ENCODE data around the gene TRABD2B.

The TRABD2B gene

DNA sequence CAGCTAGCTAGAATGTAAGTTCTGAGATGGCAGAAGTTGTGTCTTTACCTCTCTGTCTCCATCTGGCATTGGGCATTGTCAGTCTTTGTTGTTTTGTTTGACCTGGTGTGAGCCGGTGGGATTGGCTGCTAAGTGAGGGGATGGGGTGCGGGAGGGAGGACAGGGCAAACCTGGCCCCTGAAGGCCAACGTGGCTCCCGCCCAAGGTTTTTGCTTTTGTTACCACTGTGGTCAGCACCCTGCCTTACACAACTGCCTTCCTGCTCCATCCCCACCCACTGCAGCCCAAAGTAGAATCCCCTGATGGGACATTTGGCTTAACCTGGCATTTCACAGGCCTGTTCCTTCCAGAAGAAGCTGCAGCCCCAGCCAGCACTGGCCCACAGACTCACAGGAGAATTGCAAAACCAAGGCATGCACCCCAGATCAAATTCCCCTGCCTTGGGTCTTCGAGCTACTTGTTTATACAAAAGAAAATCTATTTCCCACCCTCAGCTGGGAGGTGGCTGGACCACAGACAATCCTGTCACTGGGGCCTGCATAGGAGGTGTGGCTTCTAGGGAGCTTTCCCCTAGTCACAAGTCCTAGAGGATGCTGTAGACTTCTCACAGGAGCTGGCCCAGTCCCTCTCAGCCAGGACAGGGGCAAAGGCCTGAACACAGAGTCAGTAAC, 147.5 kb downstream of the TRABD2B start:
- no peak for DNase-seq (ENCODE audit: low spot score)

DNA sequence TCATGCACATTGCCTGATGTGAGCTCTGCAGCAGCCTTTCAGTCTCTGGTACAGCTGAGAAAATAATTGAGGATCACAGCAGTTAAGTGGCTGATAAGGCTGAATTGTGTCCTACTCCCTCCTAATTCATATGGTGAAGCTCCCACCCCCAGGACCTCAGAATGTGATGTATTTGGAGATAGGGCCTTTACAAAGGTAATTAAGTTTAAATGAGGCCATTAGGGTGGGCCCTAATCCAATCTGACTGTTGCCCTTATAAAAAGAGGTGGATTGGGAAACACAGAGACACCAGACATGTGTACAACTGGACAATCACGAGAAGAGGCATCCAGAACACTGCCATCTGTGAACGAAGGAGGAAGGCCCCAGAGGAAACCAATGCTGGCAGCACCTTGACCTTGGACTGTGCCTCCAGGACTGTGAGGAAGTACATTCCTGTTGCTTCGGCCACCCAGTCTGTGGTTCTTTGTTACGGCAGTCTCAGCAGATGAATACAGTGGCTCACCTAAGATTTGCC, 148.1 kb downstream of the TRABD2B start:
- DNase-seq (ENCODE audit: low spot score): no peak

DNA sequence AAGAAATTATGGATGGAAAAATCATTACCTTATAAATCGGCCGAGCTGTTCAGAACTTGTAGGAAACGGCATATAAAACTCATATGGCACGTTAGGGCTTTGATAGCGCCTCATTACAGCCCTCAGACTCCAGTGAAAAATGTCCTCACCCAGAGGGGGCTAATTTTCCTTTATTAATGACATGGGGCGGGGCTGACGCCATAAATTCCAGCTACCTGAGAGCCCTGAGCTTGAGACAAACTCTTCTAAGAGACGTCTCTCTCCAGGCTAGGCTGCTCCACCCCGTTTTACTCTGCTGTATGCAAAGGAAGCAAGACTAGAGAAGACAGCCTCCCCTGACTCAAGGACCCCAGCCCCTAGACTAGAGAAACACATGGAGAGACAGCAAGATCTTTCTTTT, 149.4 kb downstream of the TRABD2B start:
- DNase-seq (ENCODE audit: low spot score): no peak

DNA sequence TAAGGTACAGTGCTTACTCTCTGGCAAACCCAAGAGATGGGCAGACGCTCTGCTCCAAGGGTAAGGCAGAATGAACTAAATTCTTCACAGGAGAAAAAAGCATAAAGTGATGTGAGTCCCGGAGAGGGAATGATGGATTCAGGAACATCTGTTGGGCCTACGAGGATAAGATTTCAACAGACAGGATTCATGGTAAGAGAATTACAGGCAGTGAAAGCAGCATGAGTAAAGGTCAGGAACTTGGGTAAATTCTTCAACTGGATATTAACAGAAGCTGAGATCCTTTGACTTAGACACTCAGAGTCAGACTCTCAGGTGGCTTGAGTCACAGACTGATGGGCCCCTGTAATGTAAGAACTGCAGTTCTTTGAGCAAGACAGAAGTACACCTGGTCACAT, 152.6 kb downstream of the TRABD2B start:
- no peak for DNase-seq (ENCODE audit: low spot score)

DNA sequence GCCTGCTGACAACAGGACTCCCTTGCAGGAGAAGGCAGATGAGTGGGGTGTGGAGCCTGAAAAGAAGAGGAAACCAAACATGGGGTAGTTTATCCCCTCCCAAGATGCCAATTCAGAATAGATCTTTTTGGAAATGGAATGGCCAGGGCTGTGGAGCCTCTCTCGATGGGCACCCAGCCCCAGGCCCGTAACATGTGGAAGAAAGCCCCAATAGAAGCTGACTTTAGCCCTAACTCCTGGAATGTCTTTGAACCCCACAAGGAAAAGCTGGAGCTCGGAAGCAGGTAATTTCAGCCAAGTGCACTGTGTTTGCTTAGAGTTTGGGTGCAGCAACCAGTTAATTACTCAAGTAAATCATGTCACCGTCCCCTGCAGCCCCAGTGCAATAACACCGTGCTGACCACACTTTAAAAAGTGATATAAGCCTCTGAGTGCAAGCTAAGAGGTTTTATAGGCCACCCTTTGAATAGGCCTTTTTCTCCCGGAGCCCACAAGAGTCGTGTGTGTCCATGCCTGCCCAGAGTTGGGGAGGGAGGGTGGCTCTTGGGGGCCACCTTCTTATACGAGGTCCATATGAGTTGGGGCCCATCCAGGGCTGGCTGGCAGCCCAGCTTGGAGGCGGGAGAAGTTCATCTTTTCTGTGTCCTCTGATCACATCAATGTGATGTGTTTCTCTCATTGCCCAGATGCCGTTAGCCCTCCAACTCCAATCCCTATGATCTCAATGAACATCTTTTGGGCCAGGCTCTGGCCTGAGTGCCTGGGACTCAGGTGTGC, 153.2 kb downstream of the TRABD2B start:
- DNase-seq (ENCODE audit: low spot score): no peak

DNA sequence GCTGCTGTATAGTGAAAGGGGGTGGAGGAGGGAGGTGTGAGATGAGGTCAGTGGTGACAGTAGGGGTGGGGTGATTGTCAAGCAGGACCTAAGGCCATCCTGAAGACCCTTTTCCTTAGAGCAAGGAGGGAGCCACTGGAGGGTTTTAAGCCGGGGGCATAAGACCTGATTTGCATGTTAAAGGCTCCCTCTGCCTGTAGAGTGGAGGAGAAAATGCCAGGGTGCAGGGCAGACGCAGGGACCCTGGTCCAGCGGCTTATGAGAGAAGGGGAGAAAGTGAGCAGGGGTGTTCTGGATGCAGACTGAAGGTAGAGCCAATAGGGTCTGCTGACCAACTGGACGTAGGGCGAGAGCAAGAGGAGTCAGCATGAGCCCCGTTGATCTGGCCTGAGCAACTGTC, 154.1 kb downstream of the TRABD2B start:
- DNase-seq (ENCODE audit: low spot score): no peak

DNA sequence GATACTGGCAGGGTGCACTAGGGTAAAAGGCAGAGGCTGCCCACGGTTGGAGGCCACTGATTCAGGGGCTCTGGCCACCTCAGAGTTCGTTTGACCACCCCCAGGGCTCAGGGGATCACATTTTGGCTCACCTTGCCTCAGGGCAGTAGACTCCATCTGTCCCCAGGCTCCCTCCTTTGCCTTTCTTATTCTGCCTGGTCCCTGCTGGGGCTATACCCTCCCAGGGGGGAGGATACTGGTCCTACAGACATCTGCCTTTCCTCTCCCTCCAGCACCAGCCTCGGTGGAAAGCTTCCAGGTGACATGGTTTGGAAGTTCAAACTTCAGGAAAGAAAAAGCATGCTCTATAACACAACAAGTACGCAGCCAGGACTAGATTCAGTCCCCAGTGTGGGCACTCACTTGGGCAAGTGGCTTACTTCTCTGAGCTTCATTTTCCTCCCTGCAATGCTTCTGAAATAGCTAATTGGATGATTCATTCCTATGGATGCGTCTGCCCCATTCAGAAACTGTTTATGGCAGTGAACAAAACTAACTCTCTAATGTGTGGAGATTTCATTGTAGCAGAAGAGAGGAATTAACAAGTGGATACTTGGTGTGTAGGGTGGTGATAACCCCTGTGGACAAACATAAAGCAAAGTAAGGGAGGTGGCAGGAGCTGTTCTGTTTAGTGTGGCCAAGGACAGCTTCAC, 154.8 kb downstream of the TRABD2B start:
- no peak for DNase-seq (ENCODE audit: low spot score)

DNA sequence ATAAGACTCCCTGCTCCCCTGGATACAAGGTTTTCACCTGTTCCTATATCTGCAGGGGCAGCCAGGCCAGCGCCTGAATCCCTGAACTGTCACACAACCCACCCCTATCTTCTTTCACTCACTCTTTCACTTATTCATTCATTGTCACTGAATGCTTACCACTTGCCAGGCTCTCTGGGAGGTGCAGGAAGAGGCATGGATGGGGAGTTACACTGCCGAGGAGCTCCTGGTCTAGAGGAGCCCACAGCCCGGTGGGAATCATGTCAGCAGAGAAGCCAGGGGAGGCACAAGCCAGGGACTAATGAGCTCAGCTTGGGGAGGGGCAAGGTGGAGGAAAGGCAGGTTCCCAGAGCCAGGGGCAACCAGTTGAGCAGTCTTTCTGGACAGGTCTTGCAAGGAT, 155.8 kb downstream of the TRABD2B start:
- DNase-seq (ENCODE audit: low spot score): no peak

DNA sequence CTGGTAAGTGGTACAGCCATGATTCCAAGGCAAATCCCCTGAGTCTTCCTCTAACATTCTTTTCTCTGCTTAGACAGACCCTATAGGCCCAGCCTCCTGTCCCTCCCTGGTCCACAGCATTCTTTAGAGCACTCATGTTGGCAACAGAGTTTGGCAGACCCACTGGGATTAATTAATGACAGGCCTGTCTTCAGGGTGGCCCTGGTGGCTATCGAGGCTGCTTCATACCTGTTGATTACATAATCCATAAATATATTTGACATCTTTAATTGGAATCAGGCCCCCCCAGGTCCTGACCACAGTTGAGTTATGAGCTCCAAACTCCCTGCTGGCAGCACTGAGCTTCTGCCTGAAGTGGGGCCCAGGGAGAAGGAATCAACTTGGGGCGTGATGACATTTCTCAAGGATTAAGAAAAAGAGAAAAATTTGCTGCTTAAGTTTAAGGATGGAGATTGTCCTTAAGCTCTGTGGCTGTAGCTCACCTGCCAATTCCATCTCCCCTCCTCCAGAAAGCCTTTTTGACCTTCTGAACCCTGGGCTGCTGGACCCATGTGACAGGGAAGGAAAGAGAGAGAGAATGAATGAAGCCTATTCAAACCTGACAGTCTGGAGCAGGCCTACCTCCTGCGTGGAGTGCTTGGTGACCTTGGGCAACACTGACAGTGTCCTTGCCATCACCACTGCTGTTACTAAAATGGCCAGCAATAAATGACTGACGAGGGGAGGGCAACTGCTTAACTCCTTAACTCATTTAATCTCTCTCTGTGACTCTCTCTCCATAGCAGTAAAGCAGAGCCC, 156.6 kb downstream of the TRABD2B start:
- DNase-seq (ENCODE audit: low spot score): no peak

DNA sequence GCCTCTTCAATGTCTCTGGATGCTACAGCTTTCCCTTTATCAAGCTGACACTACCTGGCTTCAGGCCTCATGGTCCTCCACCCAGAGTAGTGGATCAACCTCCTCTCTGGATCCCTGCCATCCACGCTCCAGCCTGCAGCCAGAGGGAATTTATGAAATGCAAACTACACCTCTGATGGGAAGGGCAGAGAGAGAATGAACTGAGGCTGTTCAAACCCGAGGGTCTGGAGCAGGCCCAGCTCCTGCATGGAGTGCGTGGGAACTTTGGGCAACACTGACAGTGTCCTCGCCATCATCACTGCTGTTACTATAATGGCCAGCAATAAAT, 157.8 kb downstream of the TRABD2B start:
- DNase-seq (ENCODE audit: low spot score): no peak

DNA sequence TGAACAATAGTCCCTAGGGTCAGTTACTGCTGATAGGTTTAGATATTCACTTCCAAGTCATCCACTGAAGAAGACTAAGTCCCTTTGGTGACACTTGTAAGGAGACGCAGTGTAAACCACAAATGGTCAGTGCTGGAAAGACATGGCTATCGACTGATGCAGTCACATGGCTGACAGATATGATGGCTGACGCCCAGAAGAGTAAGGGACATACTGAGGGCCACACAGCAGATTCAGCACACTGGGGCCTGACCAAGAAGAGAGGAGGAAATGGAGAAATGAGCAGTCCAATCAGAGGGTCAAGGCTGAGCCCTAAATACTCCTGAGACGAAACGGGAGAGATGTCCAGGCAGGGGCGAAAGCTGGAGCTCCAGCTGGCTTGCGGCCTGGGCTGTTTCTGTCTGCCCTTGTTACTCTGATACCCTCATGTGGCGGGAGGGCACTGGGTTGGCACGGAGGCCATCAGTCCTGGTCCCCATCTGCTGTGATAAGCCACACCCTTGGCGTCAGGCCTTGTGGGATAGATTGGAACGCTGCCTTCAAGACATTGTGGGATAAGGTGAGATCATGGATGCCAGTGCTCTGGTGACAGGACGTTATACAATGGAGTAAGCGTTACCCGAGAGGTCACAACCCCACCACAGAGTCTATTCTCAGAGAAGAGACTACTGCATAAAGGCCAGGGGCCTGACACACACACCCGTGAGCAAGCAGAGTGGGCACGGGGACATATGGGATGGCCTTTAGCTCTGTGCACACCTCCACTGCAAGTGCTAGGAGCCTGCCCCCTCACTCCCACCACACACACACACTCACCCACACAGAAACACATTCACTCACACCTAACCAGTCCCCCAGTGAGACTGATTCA, 158.4 kb downstream of the TRABD2B start:
- DNase-seq (ENCODE audit: low spot score): no peak

DNA sequence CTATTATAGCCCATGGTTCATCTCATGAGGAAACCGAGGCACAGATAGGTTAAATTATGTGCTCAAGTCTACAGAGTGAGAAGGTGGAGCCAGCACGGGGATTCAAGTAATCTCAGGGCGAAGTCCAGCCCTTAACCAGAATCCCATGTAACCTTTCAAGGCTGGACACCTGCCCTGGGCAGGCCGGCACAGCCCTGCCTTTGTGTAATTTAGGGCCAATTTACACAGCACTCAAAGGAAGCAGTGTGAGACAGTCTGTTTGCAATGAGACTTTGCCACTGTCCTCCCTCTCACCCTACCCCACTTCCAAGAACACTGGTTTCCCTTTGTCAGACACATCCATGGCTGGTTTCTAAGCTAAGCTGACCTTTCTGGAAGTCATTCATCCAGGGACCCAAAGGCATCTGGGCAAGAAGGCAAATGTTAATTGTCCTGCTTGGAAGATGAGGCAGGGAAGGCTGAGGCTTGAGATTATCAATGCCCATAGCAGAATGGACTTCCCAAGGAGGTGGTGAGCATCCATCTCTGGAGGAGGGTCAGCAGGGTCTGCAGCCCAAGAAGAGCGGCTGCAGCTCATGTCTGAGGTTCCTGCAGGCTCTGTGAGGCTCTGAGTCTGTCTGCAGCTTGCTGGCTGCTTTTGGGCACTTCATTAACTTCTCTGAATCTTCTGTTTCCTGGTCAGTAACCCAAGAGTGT, 159.2 kb downstream of the TRABD2B start:
- DNase-seq (ENCODE audit: low spot score): no peak

DNA sequence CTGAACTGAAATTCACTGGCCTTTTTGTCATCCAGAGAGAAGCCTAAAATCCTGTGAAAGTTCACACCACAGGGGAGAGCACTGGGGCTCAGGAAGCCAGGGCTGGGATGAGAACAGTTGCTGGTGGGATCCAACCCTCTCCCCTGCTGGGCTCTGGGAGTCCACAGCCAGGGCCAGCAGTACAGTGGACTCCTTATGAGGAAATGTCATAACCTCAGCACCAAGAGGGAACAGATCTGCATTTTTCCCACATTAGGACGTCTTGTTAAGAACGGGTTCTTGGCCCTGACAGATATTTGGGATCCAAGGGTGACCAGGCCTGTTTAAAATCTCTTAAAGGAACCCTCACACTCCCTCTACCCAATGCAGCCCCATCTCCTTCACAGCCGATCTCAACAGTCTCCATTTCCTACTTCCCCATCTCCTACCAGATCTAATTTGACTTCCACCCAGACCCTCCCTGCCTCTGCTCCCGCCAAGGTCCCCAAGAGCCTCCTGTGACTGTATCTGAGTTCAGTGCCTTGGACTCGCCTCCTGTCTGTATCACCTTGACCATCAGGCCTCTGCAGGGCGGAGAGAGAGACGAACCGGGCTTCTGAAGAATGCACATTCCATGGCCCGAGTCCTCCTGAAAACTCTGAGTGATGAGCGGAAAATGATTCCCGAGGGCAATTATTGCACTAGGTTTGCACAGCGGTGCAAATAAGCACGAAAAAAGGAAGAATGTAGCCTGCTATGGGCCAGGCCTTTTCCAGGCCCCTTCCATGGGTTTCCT, 159.9 kb downstream of the TRABD2B start:
- DNase-seq (ENCODE audit: low spot score): no peak

DNA sequence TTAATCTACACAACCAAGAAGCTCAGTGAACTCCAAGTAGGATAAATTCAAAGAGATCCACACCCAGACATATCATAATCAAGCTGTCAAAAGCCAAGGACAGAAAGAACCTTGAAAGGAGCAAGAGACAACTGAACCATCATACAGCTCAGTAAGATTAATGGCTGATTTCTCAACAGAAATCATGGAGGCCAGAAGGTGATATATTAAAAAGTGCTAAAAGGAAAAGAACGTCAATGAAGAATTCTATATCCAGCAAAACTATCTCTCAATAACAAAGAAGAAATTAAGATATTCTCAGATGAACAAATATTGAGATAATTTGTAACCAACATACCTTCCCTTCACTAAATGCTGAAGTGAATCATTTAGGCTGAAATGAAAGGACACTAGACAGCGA, 161.8 kb downstream of the TRABD2B start:
- no peak for DNase-seq (ENCODE audit: low spot score)

DNA sequence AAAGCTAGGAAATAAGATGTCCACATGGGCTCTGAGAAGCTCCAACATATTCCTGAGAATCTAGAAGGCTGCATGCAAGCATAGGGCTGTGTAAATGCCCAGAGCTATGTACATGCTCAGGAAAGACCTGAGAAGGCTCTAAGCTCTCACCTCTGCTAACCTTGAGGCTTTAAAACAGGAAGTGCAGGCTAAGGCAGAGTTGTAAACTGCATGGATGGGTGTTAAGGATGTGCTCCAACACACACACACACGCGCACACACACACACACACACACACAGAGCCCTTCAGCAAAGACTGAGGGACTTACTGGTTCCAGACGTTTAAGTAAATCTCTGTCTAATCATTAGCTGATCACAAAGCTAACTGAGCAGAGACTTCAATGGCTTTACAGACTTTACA, 162.9 kb downstream of the TRABD2B start:
- DNase-seq (ENCODE audit: low spot score): no peak

DNA sequence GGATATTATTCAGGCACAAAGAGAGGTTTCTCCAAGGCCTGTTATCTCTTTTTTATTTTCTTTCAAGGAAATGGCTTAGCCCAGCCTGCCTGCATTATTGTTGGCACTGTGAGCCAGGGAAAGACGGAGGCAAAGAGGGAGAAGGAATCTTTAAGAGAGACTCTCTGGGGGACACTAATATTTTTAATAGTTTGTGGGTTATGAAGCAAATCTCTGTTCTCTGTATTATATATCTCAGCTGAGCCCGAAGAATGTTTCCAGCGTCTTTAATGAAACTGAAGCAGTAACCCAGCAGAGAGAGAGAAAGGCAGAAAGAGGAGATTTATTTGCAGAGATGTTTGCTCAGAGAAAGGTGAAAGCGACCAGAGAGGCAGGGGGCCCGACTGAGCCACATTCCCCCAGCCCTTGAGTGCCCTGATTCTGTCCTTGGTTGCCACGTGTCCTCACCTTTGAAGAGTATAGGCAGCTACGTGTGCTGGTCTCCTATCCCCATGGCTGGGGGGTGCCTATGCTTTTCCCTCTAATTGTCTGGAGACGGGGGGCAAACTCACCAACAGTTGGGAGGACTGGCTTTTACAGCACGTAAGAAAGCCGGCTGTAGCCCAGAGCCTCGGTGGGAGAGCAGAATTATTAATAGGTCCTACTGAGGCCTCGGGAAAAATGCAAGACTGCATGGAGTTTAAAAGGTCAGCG, 166.4 kb downstream of the TRABD2B start:
- DNase-seq (ENCODE audit: low spot score): no peak

DNA sequence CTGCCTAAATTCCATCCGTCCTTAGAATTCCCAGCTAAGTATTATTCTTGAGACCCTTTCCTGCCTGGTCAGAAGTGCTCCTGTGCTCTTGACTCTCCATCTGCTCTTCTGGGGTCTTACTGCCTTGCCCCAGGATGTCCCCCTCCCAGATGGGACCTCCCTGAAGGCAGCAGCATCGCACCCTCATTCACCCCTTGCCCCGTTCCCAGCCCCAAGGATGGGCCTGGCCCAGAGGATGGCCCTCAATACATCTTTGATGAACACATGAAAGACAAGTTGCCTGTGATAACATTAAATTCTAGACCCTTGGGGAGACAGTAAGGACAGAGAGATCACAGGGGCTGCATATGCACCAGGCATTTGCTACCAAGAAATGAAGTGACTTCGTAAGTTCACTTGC, 167.2 kb downstream of the TRABD2B start:
- no peak for DNase-seq (ENCODE audit: low spot score)

DNA sequence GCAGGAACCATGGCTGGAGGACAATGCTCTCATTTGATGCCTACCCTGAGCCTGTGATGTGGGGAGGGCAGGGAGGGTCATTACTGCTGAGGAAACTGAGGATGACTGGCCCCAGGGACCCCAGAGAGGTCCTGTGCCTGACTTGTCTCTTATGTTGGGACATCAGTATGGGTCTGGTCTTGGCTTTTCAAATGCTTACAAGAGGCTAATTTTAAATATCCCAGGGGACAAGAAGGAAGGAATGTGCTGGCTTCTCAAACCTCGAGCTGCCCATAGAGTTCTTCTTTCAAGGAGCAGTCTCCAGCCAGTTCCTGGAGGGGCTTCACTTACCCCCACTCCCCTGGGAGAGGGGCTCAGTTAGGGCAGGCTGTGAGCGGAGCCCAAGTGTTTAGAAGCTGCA, 168.2 kb downstream of the TRABD2B start:
- no peak for DNase-seq (ENCODE audit: low spot score)

DNA sequence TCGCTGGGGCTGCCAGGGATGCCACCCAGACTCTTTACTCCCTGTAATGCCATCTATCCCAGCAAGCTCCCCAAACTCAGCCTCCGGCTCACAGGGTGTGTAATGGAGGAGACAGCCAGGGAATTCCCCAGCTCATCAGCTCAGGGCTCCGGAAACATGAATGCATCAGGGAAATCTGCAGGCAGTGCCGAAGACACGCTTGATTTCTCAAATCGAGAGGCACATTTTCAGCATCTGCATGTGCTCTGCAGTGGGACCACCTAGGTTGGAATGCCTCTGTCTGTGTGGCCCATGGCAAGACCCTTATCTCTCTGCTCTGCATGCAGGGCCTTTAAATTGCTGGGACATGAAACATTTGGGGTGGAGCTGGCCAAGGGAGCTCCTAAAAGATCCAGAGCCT, 170.1 kb downstream of the TRABD2B start:
- no peak for DNase-seq (ENCODE audit: low spot score)

All from GM03348 (cell line).